GM18873 (cell line): ENCODE results near the gene ASH1L.
A peak's percentile ranks its signal among the peaks of the same experiment; 100 is the strongest.
"Not testable (repeated sequence)": the region's sequence is repeated elsewhere in the genome, so short reads cannot be mapped to it uniquely, and the experiment has no call there.

ENCODE experiments used
- ATAC-seq: cut with Tn5 transposase; IDR thresholded peaks from one replicate; pipeline ENCODE4 v1.9.1; 2021; ENCODE audit warnings: mild to moderate bottlenecking, moderate library complexity, moderate number of reproducible peaks; ENCODE audit not compliant: unreplicated experiment, low FRiP score

Gene ASH1L

GRCh38 chr1:155562581-155563376 lies at the start of gene ASH1L:
ASH1L (minus strand) TSS chr1:155562803; CDS start chr1:155521519, 41,284 bp downstream.
- peak; percentile 58 for ATAC-seq

GRCh38 chr1:155610257-155610647 lies 47.6 kb upstream of the ASH1L start:
- not testable (repeated sequence) for ATAC-seq

GRCh38 chr1:155609515-155610256 lies 47.1 kb upstream of the ASH1L start, which contains the start of gene MSTO1:
MSTO1 (plus strand) TSS chr1:155610218; CDS start chr1:155610249, 31 bp downstream.
- peak; percentile 86 for ATAC-seq

- ATAC-seq, result no peak
Measured at GRCh38 chr1:155608888-155609225, 46.3 kb upstream of the ASH1L start.

- ATAC-seq, result no peak
Measured at GRCh38 chr1:155607708-155608107, 45.1 kb upstream of the ASH1L start.

GRCh38 chr1:155599828-155600572 lies 37.4 kb upstream of the ASH1L start:
- ATAC-seq, result not testable (repeated sequence)

- no peak for ATAC-seq
Measured at GRCh38 chr1:155598842-155599331, 36.3 kb upstream of the ASH1L start.

GRCh38 chr1:155596864-155597263 lies 34.3 kb upstream of the ASH1L start:
- no peak for ATAC-seq

- ATAC-seq, result not testable (repeated sequence)
Measured at GRCh38 chr1:155595877-155596474, 33.4 kb upstream of the ASH1L start.

GRCh38 chr1:155591770-155592169 lies 29.2 kb upstream of the ASH1L start:
- no peak for ATAC-seq

- ATAC-seq, result not testable (repeated sequence)
Measured at GRCh38 chr1:155590516-155591247, 28.1 kb upstream of the ASH1L start.

GRCh38 chr1:155589282-155589681 lies 26.7 kb upstream of the ASH1L start:
- not testable (repeated sequence) for ATAC-seq

- ATAC-seq, result not testable (repeated sequence)
Measured at GRCh38 chr1:155583846-155584245, 21.2 kb upstream of the ASH1L start.

- not testable (repeated sequence) for ATAC-seq
Measured at GRCh38 chr1:155575608-155576007, 13.0 kb upstream of the ASH1L start.

GRCh38 chr1:155574077-155574476 lies 11.5 kb upstream of the ASH1L start:
- ATAC-seq, result no peak

- no peak for ATAC-seq
Measured at GRCh38 chr1:155570593-155570990, 8.0 kb upstream of the ASH1L start.

GRCh38 chr1:155569988-155570592 lies 7.5 kb upstream of the ASH1L start:
- no peak for ATAC-seq

GRCh38 chr1:155563377-155564022 lies 897 bp upstream of the ASH1L start:
- ATAC-seq, result not testable (repeated sequence)
